ENCODE measurements around the gene PPFIA2.

PPFIA2 gene

GRCh38 chr12:81585787-81586186, 173.4 kb downstream of the PPFIA2 start:
- no peak for DNase-seq
- intact Hi-C loops (cut with DNase I) = no loop called here

DNA sequence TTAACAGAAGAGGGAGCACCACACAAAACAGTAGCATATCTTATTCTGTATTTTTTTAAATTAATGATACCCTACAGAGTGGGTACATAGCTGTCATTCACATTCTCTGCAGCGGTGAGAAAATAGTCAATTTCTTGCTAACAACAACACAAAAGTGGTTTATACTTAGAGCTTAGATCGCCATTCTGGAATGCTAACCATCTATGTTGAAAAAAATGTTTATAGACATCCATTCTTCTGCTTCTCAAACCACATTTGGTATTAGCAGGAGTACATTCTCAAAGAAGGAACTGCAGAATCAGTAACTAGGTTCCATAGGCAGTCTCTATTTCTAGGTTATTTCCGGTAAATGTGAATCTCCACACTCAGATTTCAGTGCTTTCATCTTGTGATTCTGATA, 185.9 kb downstream of the PPFIA2 start:
- intact Hi-C loops (cut with DNase I) = no loop called here
- DNase-seq = no peak

DNA sequence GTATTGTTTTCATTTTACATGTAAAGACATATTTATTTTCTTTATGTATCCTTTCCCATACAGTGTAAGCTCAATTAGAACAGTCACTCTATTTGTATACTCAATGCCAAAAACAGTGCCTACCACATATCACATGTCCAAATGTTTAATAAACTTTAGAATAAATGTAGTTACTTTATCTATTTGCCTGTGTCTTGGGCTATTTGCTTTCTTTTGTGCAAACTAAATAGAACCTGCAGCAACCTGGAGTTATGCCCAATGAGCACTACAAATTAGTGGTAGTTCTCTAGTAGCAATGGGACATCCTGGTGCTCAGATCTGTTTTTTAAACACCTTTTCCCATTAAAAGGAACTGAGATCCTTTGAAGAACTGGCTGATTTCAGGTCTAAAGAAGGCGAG, 186.7 kb downstream of the PPFIA2 start:
- DNase-seq = no peak
- intact Hi-C loops (cut with DNase I) = no loop called here

GRCh38 chr12:81570234-81570633, 188.9 kb downstream of the PPFIA2 start:
- DNase-seq = peak in 5 of 42 donors; percentile 10 to 53 (median 23)
- intact Hi-C loops (cut with DNase I) = no loop called here

DNA sequence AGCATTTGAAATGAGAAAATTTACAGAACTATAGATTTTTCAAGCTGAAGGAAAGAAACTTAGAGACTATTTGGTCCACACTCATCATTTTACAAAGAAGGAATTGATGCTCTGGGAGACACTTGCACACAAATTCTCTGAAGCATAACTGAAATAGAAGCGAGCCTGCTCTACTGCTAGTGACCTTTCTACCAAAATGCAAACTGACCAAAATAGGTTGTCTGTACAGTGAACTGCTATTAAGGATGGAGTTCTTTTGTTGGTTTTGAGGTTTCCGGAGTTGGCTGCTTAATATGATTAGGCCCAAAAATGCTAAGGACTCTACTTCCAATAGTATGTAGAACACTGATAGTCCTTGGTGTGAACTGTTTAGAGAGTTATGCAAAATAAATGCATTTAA, 194.9 kb downstream of the PPFIA2 start:
- intact Hi-C loops (cut with DNase I) = no loop called here
- DNase-seq = no peak

DNA sequence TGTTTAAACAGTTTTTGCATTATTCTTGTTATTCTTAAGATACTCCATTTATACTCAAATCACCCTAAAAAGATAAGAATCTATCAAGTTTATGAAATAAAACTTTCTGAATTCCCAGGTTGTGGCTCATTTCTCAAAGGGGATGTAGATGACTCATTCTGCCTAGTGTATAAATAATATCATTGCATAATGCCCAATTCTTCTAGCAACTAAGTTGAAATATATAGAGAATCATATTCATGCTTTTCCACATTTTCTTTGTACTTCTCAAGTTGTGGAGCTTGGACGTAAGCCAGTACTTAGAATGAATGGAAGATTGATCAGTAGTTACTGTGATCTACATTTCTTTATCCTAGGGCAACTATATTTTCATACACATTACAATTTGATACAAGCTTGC, 201.1 kb downstream of the PPFIA2 start:
- no peak for DNase-seq
- intact Hi-C loops (cut with DNase I) = no loop called here

DNA sequence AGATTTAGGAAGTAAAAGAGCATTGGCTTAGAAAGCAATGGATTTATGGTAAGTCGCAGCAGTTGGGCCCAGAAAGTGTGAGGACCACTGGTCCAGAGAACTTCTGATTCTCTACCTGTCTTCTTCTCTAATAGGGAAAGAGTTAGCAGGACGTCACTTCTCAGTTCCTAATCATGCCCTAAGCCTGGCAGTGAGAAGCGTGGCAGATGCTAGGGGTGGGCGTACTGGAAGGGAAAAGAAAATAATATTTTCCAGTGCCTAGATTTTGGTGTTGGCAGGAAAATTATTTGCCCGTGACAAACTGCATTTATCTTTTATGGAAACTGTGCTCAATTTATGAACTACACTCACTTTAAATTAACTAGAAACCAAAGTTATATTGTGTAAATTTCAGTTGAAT, 212.3 kb downstream of the PPFIA2 start:
- intact Hi-C loops (cut with DNase I) = no loop called here
- no peak for DNase-seq

GRCh38 chr12:81543621-81544139, 215.5 kb downstream of the PPFIA2 start:
- DNase-seq = no peak
- intact Hi-C loops (cut with DNase I) = no loop called here

- intact Hi-C loops (cut with DNase I) = no loop called here
Observed at GRCh38 chr12:81542065-81543010, 216.8 kb downstream of the PPFIA2 start.

GRCh38 chr12:81541121-81541520, 218.0 kb downstream of the PPFIA2 start:
- no peak for DNase-seq
- intact Hi-C loops (cut with DNase I) = no loop called here

More at GRCh38 chr12:81542065-81543010, 216.8 kb downstream of the PPFIA2 start:
- DNase-seq = no peak

DNA sequence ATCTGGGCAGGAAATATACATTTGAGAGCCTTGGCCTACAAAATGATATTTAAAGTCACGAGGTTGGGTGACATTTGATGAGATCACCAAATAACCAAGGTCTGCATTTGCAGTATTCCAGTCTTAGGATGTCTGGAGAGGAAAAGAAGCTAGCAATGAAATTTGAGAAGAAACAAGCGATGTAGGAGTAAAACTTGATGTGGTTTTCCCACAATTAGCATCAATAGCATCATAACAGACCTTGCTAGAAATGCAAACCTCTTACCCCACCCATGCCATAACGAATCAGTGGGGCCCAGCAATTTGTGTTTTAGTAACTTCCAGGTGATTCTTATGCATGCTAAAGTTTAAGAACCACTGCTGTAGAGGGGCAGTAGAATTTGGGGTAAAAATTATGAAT, 219.9 kb downstream of the PPFIA2 start:
- intact Hi-C loops (cut with DNase I) = no loop called here
- no peak for DNase-seq

GRCh38 chr12:81533054-81533453, 226.1 kb downstream of the PPFIA2 start:
- intact Hi-C loops (cut with DNase I) = no loop called here
- DNase-seq = no peak

- intact Hi-C loops (cut with DNase I) = no loop called here
Observed at GRCh38 chr12:81530352-81530751, 228.8 kb downstream of the PPFIA2 start.

GRCh38 chr12:81520064-81520945, 238.8 kb downstream of the PPFIA2 start:
- no peak for DNase-seq
- intact Hi-C loops (cut with DNase I) = no loop called here

More at GRCh38 chr12:81530352-81530751, 228.8 kb downstream of the PPFIA2 start:
- DNase-seq = no peak

DNA sequence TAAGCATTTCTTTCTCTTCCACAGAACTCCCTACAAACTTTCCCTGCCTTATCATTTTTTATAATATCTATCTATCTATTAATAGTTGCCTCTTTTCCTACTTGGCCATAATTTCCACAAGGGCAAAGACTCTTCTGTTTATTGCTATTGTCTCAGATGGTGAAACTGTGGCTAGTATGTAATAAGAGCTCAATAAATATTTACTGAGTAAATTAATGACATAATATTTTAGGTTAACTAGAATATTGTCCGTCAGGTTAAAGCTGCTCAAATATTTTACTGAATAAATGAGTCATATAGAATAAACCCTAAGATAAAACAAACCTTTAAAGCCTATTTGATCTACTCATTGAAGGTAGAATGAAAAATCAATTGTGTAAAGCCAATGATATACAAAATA, 240.5 kb downstream of the PPFIA2 start:
- no peak for DNase-seq
- intact Hi-C loops (cut with DNase I) = no loop called here

GRCh38 chr12:81517296-81517695, 241.9 kb downstream of the PPFIA2 start:
- intact Hi-C loops (cut with DNase I) = no loop called here
- no peak for DNase-seq

GRCh38 chr12:81502912-81503695, 256.0 kb downstream of the PPFIA2 start:
- DNase-seq = no peak
- intact Hi-C loops (cut with DNase I) = no loop called here

GRCh38 chr12:81500788-81501187, 258.4 kb downstream of the PPFIA2 start:
- no peak for DNase-seq
- intact Hi-C loops (cut with DNase I) = no loop called here

- intact Hi-C loops (cut with DNase I) = no loop called here
- no peak for DNase-seq
Observed at GRCh38 chr12:81499809-81500208, 259.3 kb downstream of the PPFIA2 start.
